Skin of body (tissue), 2 donors: ENCODE measurements around the gene DNAJC1. TPM values are rescaled to one million over a fixed set of nuclear protein-coding genes. Genes with fewer than 3 reads are reported as not detected.
"Not testable (repeated sequence)": the region's sequence is repeated elsewhere in the genome, so short reads cannot be mapped to it uniquely, and the experiment has no call there.

Experiments used
- DNase-seq: peaks from one replicate; lab custom pipeline; 2025; lab: John Stamatoyannopoulos, UW
- total RNA-seq: library from RNA; depleted of rRNA; stranded (reverse); fragments of >200 nt; gene quantifications from one replicate; pipeline ENCODE4 v1.2.3, GENCODE V29; 2014

DNAJC1 gene
- 28.7 TPM for total RNA-seq

GRCh38 chr10:22003177-22003963, at the start of gene DNAJC1:
Gene DNAJC1, minus strand, starts transcription at chr10:22003730. Its CDS starts 296 bp downstream, at chr10:22003434.
- peak; percentile 95 for DNase-seq

GRCh38 chr10:22053048-22053447, 49.5 kb upstream of the DNAJC1 start:
- no peak for DNase-seq

GRCh38 chr10:22049635-22050034, 46.1 kb upstream of the DNAJC1 start:
- DNase-seq = peak; percentile 16

- DNase-seq = no peak
These were observed 44.3 kb upstream of the DNAJC1 start for GRCh38 chr10:22047812-22048211.

GRCh38 chr10:22043327-22043633, 39.8 kb upstream of the DNAJC1 start:
- no peak for DNase-seq

- no peak for DNase-seq
These were observed 39.2 kb upstream of the DNAJC1 start for GRCh38 chr10:22042557-22043326.

GRCh38 chr10:22034333-22034732, 30.8 kb upstream of the DNAJC1 start:
- no peak for DNase-seq

GRCh38 chr10:22032268-22032667, 28.7 kb upstream of the DNAJC1 start:
- DNase-seq = not testable (repeated sequence)

GRCh38 chr10:22030421-22030820, 26.9 kb upstream of the DNAJC1 start:
- DNase-seq = no peak

- DNase-seq = no peak
These were observed 26.1 kb upstream of the DNAJC1 start for GRCh38 chr10:22029445-22030236.

- DNase-seq = no peak
These were observed 24.1 kb upstream of the DNAJC1 start for GRCh38 chr10:22027364-22028238.

- no peak for DNase-seq
These were observed 22.8 kb upstream of the DNAJC1 start for GRCh38 chr10:22026287-22026686.

GRCh38 chr10:22023508-22023907, 20.0 kb upstream of the DNAJC1 start:
- no peak for DNase-seq

- no peak for DNase-seq
These were observed 18.9 kb upstream of the DNAJC1 start for GRCh38 chr10:22022257-22023032.

GRCh38 chr10:22021144-22021543, 17.6 kb upstream of the DNAJC1 start:
- DNase-seq = not testable (repeated sequence)

- no peak for DNase-seq
These were observed 13.9 kb upstream of the DNAJC1 start for GRCh38 chr10:22017283-22018020.

GRCh38 chr10:22016046-22016705, 12.6 kb upstream of the DNAJC1 start:
- DNase-seq = no peak

- DNase-seq = peak; percentile 67
These were observed 7.5 kb upstream of the DNAJC1 start for GRCh38 chr10:22010973-22011408.

- DNase-seq = no peak
These were observed 7.0 kb upstream of the DNAJC1 start for GRCh38 chr10:22010539-22010938.
